ENCODE data around the gene UTP4. TPM values are rescaled to one million over a fixed set of nuclear protein-coding genes. Genes with fewer than 3 reads are reported as not detected.

UTP4 gene
- total RNA-seq, 4 donors from 2014 or later: 25.1 to 41.7 (median 34.8) TPM

GRCh38 chr16:69179328-69180010 is 47.0 kb downstream of the UTP4 start:
- no peaks in the 10 kb centered on the region for H3K36me3 ChIP-seq
- no peaks in the 10 kb centered on the region for H3K9me3 ChIP-seq
- H3K4me1 ChIP-seq: peaks cover 42% of the 10 kb centered on the region
- no peaks in the 10 kb centered on the region for H3K27me3 ChIP-seq
- DNase-seq (ENCODE audit: low spot score in 2 of 2): peak; percentile 84 to 89
- WGBS: 12% methylated on average over 6 of the region's 6 CpGs
- no peak overlapping the region for H3K4me3 ChIP-seq
- TF ChIP-seq POLR2AphosphoS5 (IDR thresholded peaks at IDR 0.05) (peak in 2 of 3 donors; percentile 62 to 89), POLR2A (IDR thresholded peaks at IDR 0.05) (no peak)
- H3K27ac ChIP-seq: peak overlapping the region; percentile 70

- Histone ChIP-seq H3K27ac (peak overlapping the region; percentile 70), H3K9me3 (no peaks in the 10 kb centered on the region), H3K27me3 (no peaks in the 10 kb centered on the region), H3K36me3 (no peaks in the 10 kb centered on the region), H3K4me3 (no peak overlapping the region), H3K4me1 (peaks cover 38% of the 10 kb centered on the region)
- TF ChIP-seq POLR2AphosphoS5 (IDR thresholded peaks at IDR 0.05) (no peak), EP300 (IDR thresholded peaks at IDR 0.05) (no peak), CTCF (IDR thresholded peaks at IDR 0.05) (no peak), POLR2A (IDR thresholded peaks at IDR 0.05) (no peak)
- DNase-seq (ENCODE audit: low spot score in 2 of 2): no peak
Observed at GRCh38 chr16:69180011-69180338, 47.5 kb downstream of the UTP4 start.

- Histone ChIP-seq H3K27me3 (no peaks in the 10 kb centered on the region), H3K4me1 (peaks cover 47% of the 10 kb centered on the region), H3K27ac (no peak overlapping the region), H3K4me3 (no peak overlapping the region), H3K9me3 (no peaks in the 10 kb centered on the region), H3K36me3 (no peaks in the 10 kb centered on the region)
- DNase-seq (ENCODE audit: low spot score in 2 of 2): peak in 1 of 2 donors; percentile 64
- 29% methylated on average over 10 of the region's 10 CpGs for WGBS
- no peak for TF ChIP-seq CTCF (IDR thresholded peaks at IDR 0.05)
- no peak for TF ChIP-seq POLR2A (IDR thresholded peaks at IDR 0.05)
Observed at GRCh38 chr16:69182730-69183416, 50.4 kb downstream of the UTP4 start.

GRCh38 chr16:69186642-69187445 is 54.4 kb downstream of the UTP4 start, which contains the start of gene SNTB2:
SNTB2 (plus strand) TSS chr16:69187164; CDS start chr16:69187167, 3 bp downstream.
- WGBS: 7% methylated on average over 7 of the region's 69 CpGs
- Histone ChIP-seq H3K36me3 (no peaks in the 10 kb centered on the region), H3K4me3 (peak within 1 kb of the TSS; percentile 87), H3K9me3 (no peaks in the 10 kb centered on the region), H3K4me1 (peaks cover 57% of the 10 kb centered on the region), H3K27me3 (no peaks in the 10 kb centered on the region), H3K27ac (peak within 1 kb of the TSS; percentile 97)
- peak; percentile 96 to 97 for DNase-seq (ENCODE audit: low spot score in 2 of 2)
- TF ChIP-seq POLR2A (IDR thresholded peaks at IDR 0.05) (peak; percentile 72 to 85), POLR2AphosphoS5 (IDR thresholded peaks at IDR 0.05) (peak in 2 of 3 donors; percentile 48 to 62), EP300 (IDR thresholded peaks at IDR 0.05) (no peak), CTCF (IDR thresholded peaks at IDR 0.05) (no peak)

- Histone ChIP-seq H3K27me3 (no peaks in the 10 kb centered on the region), H3K4me3 (peak overlapping the region; percentile 87), H3K4me1 (peaks cover 59% of the 10 kb centered on the region), H3K36me3 (no peaks in the 10 kb centered on the region), H3K27ac (peak overlapping the region; percentile 97), H3K9me3 (no peaks in the 10 kb centered on the region)
- TF ChIP-seq EP300 (IDR thresholded peaks at IDR 0.05) (no peak), POLR2A (IDR thresholded peaks at IDR 0.05) (peak in 1 of 2 donors; percentile 19), POLR2AphosphoS5 (IDR thresholded peaks at IDR 0.05) (no peak), CTCF (IDR thresholded peaks at IDR 0.05) (no peak)
- DNase-seq (ENCODE audit: low spot score in 2 of 2): peak; percentile 81 to 84
- 0% methylated on average over 23 of the region's 76 CpGs for WGBS
Observed at GRCh38 chr16:69187446-69188235, 55.2 kb downstream of the UTP4 start.

Measured in suprapubic skin (tissue), 4 donors.